SK-N-SH (cell line): ENCODE data around the gene RASSF8. TPM values are rescaled to one million over a fixed set of nuclear protein-coding genes. Genes with fewer than 3 reads are reported as not detected.

Experiments
- CTCF ChIA-PET: fragments of 300-600, 350-600 bp; formaldehyde crosslinking; extraction: SDS; loops from one replicate; lab custom pipeline; 2021; lab: Yijun Ruan, JAX
- POLR2A ChIA-PET: fragments of 350-600 bp; sonication (Branson Sonifier 250); formaldehyde crosslinking; extraction: SDS; loops from one replicate; lab custom pipeline; 2020; ENCODE audit warnings: antibody characterized with exemption, inconsistent platforms; lab: Yijun Ruan, JAX
- DNase-seq: peaks from one replicate; pipeline ENCODE4 v3.0.0; 2012
- H2AFZ ChIP-seq: fragments of 200-600 bp; sonication (generic); 2 replicates; pipeline ENCODE4 v1.8.1; 2016; ENCODE audit warnings: antibody characterized with exemption, mild to moderate bottlenecking, low read depth
- H3F3A ChIP-seq: fragments of 200-600 bp; sonication (generic); replicated peaks from 2 replicates; pipeline ENCODE3; 2016; ENCODE audit warnings: antibody characterized with exemption, mild to moderate bottlenecking; ENCODE audit not compliant: insufficient read depth
- H3K27ac ChIP-seq, 2 experiments: fragments of 200-500 bp in 1 of 2; fragments of 200-600 bp in 1 of 2; sonication (Bioruptor generic) in 1 of 2; sonication (generic), shearing (Covaris generic) in 1 of 2; 2 replicates each; pipeline versions ENCODE4 v1.5.1 to v1.6.1; 2014 to 2016; ENCODE audit warnings: low read depth in 2 of 2, inconsistent platforms in 1 of 2, low read length in 1 of 2, mild to moderate bottlenecking in 1 of 2, mixed read lengths in 1 of 2
- H3K27me3 ChIP-seq: fragments of 200-600 bp; sonication (generic), shearing (Covaris generic); 2 replicates; pipeline ENCODE4 v1.6.1; 2016; ENCODE audit warnings: mixed run types; ENCODE audit not compliant: insufficient read depth
- H3K36me3 ChIP-seq, 2 experiments: fragments of 200-500 bp in 1 of 2; fragments of 200-600 bp in 1 of 2; sonication (Bioruptor generic) in 1 of 2; sonication (generic) in 1 of 2; replicated peaks in 1 of 2; 2 replicates each; pipeline versions ENCODE3 to v1.5.1; 2014 to 2016; ENCODE audit warnings: low read length in 1 of 2, mild to moderate bottlenecking in 1 of 2; ENCODE audit not compliant: insufficient read depth in 2 of 2, control insufficient read depth in 1 of 2
- H3K4me1 ChIP-seq, 2 experiments: fragments of 200-500 bp in 1 of 2; fragments of 200-600 bp in 1 of 2; sonication (Bioruptor generic) in 1 of 2; sonication (generic), shearing (Covaris generic) in 1 of 2; 2 replicates each; pipeline versions ENCODE4 v1.5.1 to v1.6.1; 2014 to 2016; ENCODE audit warnings: low read depth in 1 of 2, low read length in 1 of 2, mixed run types in 1 of 2; ENCODE audit not compliant: insufficient read depth in 2 of 2, control insufficient read depth in 1 of 2
- H3K4me2 ChIP-seq: fragments of 200-600 bp; sonication (generic), shearing (Covaris generic); 2 replicates; pipeline ENCODE4 v1.6.1; 2017; ENCODE audit warnings: mixed run types
- H3K4me3 ChIP-seq, 2 experiments: fragments of 200-500 bp in 1 of 2; fragments of 200-600 bp in 1 of 2; sonication (Bioruptor generic) in 1 of 2; sonication (generic), shearing (Covaris generic) in 1 of 2; 2 replicates each; pipeline versions ENCODE4 v1.5.1 to v1.8.1; 2014 to 2016; ENCODE audit warnings: low read depth in 2 of 2, inconsistent platforms in 1 of 2, low read length in 1 of 2, mild to moderate bottlenecking in 1 of 2, mixed read lengths in 1 of 2, moderate library complexity in 1 of 2
- H3K79me2 ChIP-seq: fragments of 200-600 bp; sonication (generic); 2 replicates; pipeline ENCODE4 v1.8.1; 2017; ENCODE audit warnings: mild to moderate bottlenecking; ENCODE audit not compliant: insufficient read depth
- H3K9ac ChIP-seq: fragments of 200-600 bp; sonication (generic); 2 replicates; pipeline ENCODE4 v1.6.1; 2017; ENCODE audit warnings: mixed run types
- H3K9me2 ChIP-seq: fragments of 200-600 bp; sonication (generic); 2 replicates; pipeline ENCODE4 v1.6.1; 2017; ENCODE audit warnings: mixed run types
- H3K9me3 ChIP-seq: fragments of 200-600 bp; sonication (generic); 2 replicates; pipeline ENCODE4 v1.6.1; 2017; ENCODE audit warnings: mixed run types, mild to moderate bottlenecking, moderate library complexity
- H4K20me1 ChIP-seq: fragments of 200-600 bp; sonication (generic); 2 replicates; pipeline ENCODE4 v1.6.1; 2017; ENCODE audit warnings: mild to moderate bottlenecking, mixed run types; ENCODE audit not compliant: insufficient read depth
- EZH2phosphoT487 ChIP-seq: fragments of 200-600 bp; sonication (generic); IDR thresholded peaks from 2 replicates; pipeline ENCODE4 v1.6.1; 2017; ENCODE audit warnings: low read depth, mixed run types, mild to moderate bottlenecking, antibody characterized with exemption, moderate library complexity, borderline replicate concordance
- FOXJ3 ChIP-seq: sonication (generic); formaldehyde crosslinking; IDR thresholded peaks from 2 replicates; pipeline ENCODE4 v1.5.1; 2020; ENCODE audit warnings: mild to moderate bottlenecking, missing genetic modification reagents
- FOXM1 ChIP-seq: IDR thresholded peaks from 2 replicates; pipeline ENCODE4 v1.4.0; 2012; ENCODE audit warnings: low read depth, mild to moderate bottlenecking
- GABPA ChIP-seq: IDR thresholded peaks from 2 replicates; pipeline ENCODE4 v1.4.0; 2012; ENCODE audit warnings: low read depth, mild to moderate bottlenecking
- GATA2 ChIP-seq: sonication (generic); formaldehyde crosslinking; IDR thresholded peaks from 2 replicates; pipeline ENCODE4 v1.5.0; 2020; ENCODE audit warnings: mild to moderate bottlenecking, missing genetic modification reagents
- JUND ChIP-seq: IDR thresholded peaks from 2 replicates; pipeline ENCODE4 v1.4.0; 2012
- NRF1 ChIP-seq: IDR thresholded peaks from 2 replicates; pipeline ENCODE4 v1.6.1; 2012; ENCODE audit warnings: low read depth, mild to moderate bottlenecking, low read length
- POLR2AphosphoS5 ChIP-seq: IDR thresholded peaks from 2 replicates; pipeline ENCODE4 v1.6.1; 2012; ENCODE audit warnings: low read depth, low read length
- RAD21 ChIP-seq: IDR thresholded peaks from 2 replicates; pipeline ENCODE4 v1.6.1; 2012; ENCODE audit warnings: mild to moderate bottlenecking, low read length
- RCOR1 ChIP-seq: fragments of 150-350 bp; IDR thresholded peaks from 2 replicates; pipeline ENCODE4 v1.6.1; 2017; ENCODE audit warnings: antibody characterized with exemption, low read length
- RFX5 ChIP-seq: IDR thresholded peaks from 2 replicates; pipeline ENCODE4 v1.6.1; 2012; ENCODE audit warnings: mild to moderate bottlenecking, improper control_type of control experiment, low read length
- RXRA ChIP-seq: IDR thresholded peaks from 2 replicates; pipeline ENCODE4 v1.4.0; 2012; ENCODE audit warnings: low read depth, mild to moderate bottlenecking, borderline replicate concordance
- SIN3A ChIP-seq: IDR thresholded peaks from 2 replicates; pipeline ENCODE4 v1.6.1; 2012; ENCODE audit warnings: low read depth, mild to moderate bottlenecking, low read length, moderate library complexity, borderline replicate concordance
- SMC3 ChIP-seq: IDR thresholded peaks from 2 replicates; pipeline ENCODE4 v1.6.1; 2012; ENCODE audit warnings: low read depth, low read length, improper control_type of control experiment
- TAF1 ChIP-seq: IDR thresholded peaks from 2 replicates; pipeline ENCODE4 v1.6.1; 2012; ENCODE audit warnings: low read depth, mild to moderate bottlenecking, low read length, moderate library complexity, borderline replicate concordance
- TEAD4 ChIP-seq: IDR thresholded peaks from 2 replicates; pipeline ENCODE4 v1.4.0; 2012; ENCODE audit warnings: mild to moderate bottlenecking, borderline replicate concordance; ENCODE audit not compliant: insufficient read depth
- YY1 ChIP-seq: IDR thresholded peaks from 2 replicates; pipeline ENCODE4 v1.4.0; 2012; ENCODE audit warnings: low read depth, mild to moderate bottlenecking
- WGBS: methylation state at CpG from one replicate; pipeline ENCODE4 v1.1.6; 2017; ENCODE audit warnings: low lambda C conversion rate; 5-methylcytosine and 5-hydroxymethylcytosine counted together
- polyA plus RNA-seq, 3 experiments: library from polyadenylated mRNA; depleted of rRNA; stranded (reverse); fragments of >200 nt; gene quantifications; 2 replicates each; pipeline ENCODE4 v1.2.3, GENCODE V29; 2012
- TF ChIP-seq, protein P1 (sequence below): IDR thresholded peaks from 2 replicates; pipeline ENCODE4 v1.6.1; 2012; ENCODE audit warnings: mild to moderate bottlenecking, low read depth, low read length, moderate library complexity
- TF ChIP-seq, protein P2 (sequence below): fragments of 150-350 bp; IDR thresholded peaks from 2 replicates; pipeline ENCODE4 v1.6.1; 2017; ENCODE audit warnings: antibody characterized with exemption, low read length, low read depth, borderline replicate concordance
- TF ChIP-seq, protein P3 (sequence below): IDR thresholded peaks from 2 replicates; pipeline ENCODE4 v1.4.0; 2012; ENCODE audit warnings: low read depth, borderline replicate concordance
- TF ChIP-seq, protein P4 (sequence below): IDR thresholded peaks from 2 replicates; pipeline ENCODE4 v1.4.0; 2012; ENCODE audit warnings: low read depth
- TF ChIP-seq, protein P5 (sequence below): IDR thresholded peaks from 2 replicates; pipeline ENCODE4; 2012

RASSF8 gene
- polyA plus RNA-seq, 1 of the 3 experiments (the other 2 are of a cell fraction), result 15.3 TPM

DNA sequence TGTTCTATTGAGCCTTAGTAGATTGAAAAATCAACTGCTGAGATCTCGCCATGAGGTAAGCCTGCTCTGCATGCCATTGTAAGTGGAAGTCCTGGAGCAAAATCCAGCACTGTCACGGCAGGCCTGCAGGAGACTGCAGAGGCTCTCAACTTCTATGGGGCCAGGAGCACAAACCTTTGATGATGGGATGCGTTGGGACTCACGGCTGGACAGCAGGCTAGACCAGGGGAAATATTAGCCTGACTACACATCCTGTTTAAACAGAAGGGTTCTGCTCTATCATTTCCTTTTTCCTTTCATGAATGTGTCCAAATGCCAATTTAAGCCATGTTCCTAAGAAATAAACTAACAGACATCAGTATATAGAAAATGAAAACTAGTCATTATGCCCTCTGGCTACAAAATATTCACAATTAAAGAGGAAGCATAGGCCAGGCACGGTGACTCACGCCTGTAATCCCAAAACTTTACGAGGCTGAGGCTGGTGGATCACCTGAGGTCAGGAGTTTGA lies 33.9 kb upstream of the RASSF8 start:
- CTCF ChIA-PET, result interaction anchor here (0.7 kb wide), 1 partner anchor 473 kb away, joined by 3 read pairs; no protein-coding TSS in a partner anchor
- no peaks in the 10 kb centered on the region for H3K27me3 ChIP-seq

DNA sequence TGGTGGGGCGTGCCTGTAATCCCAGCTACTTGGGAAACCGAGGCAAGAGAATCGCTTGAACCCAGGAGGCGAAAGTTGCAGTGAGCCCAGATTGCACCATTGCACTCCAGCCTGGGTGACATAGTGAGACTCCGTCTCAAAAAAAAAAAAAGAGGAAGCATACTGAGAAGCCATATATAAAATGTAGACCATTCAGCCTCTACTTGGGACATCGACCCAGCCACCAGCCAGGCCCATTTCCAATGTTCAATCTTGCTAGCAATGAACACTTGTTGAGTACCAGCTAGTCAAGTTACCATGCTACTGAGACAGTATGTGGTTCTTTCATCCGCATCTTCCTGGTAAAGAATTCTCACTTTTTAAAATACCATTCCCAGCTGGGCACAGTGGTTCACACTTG lies 33.4 kb upstream of the RASSF8 start:
- Histone ChIP-seq H3K27me3 (no peaks in the 10 kb centered on the region), H3K4me1 (0 out of 4 replicates have a peak, but pooled peaks cover 0 to 4% of the 10 kb centered on the region in 2 experiments), H3K4me2 (no peak overlapping the region), H3K36me3 (no peaks in the 10 kb centered on the region), H3F3A (no peaks in the 10 kb centered on the region), H3K9me3 (no peaks in the 10 kb centered on the region), H3K27ac (no peak overlapping the region), H4K20me1 (no peaks in the 10 kb centered on the region), H3K9ac (no peak overlapping the region), H3K79me2 (no peaks in the 10 kb centered on the region), H2AFZ (no peak overlapping the region), H3K9me2 (no peaks in the 10 kb centered on the region), H3K4me3 (no peak overlapping the region)
- ChIA-PET POLR2A (no interaction called here), CTCF (no interaction called here)
- 90% methylated on average over 7 of the region's 7 CpGs for WGBS
- DNase-seq, result no peak
- no peak for TF ChIP-seq SIN3A
- TF ChIP-seq RXRA, result no peak
- TF ChIP-seq, protein P1, sequence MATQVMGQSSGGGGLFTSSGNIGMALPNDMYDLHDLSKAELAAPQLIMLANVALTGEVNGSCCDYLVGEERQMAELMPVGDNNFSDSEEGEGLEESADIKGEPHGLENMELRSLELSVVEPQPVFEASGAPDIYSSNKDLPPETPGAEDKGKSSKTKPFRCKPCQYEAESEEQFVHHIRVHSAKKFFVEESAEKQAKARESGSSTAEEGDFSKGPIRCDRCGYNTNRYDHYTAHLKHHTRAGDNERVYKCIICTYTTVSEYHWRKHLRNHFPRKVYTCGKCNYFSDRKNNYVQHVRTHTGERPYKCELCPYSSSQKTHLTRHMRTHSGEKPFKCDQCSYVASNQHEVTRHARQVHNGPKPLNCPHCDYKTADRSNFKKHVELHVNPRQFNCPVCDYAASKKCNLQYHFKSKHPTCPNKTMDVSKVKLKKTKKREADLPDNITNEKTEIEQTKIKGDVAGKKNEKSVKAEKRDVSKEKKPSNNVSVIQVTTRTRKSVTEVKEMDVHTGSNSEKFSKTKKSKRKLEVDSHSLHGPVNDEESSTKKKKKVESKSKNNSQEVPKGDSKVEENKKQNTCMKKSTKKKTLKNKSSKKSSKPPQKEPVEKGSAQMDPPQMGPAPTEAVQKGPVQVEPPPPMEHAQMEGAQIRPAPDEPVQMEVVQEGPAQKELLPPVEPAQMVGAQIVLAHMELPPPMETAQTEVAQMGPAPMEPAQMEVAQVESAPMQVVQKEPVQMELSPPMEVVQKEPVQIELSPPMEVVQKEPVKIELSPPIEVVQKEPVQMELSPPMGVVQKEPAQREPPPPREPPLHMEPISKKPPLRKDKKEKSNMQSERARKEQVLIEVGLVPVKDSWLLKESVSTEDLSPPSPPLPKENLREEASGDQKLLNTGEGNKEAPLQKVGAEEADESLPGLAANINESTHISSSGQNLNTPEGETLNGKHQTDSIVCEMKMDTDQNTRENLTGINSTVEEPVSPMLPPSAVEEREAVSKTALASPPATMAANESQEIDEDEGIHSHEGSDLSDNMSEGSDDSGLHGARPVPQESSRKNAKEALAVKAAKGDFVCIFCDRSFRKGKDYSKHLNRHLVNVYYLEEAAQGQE, result no peak
- TF ChIP-seq TEAD4, result no peak
- TF ChIP-seq, protein P2, sequence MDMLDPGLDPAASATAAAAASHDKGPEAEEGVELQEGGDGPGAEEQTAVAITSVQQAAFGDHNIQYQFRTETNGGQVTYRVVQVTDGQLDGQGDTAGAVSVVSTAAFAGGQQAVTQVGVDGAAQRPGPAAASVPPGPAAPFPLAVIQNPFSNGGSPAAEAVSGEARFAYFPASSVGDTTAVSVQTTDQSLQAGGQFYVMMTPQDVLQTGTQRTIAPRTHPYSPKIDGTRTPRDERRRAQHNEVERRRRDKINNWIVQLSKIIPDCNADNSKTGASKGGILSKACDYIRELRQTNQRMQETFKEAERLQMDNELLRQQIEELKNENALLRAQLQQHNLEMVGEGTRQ, result no peak
- TF ChIP-seq RCOR1, result no peak
- TF ChIP-seq YY1, result no peak
- no peak for TF ChIP-seq GABPA
- TF ChIP-seq, protein P3, sequence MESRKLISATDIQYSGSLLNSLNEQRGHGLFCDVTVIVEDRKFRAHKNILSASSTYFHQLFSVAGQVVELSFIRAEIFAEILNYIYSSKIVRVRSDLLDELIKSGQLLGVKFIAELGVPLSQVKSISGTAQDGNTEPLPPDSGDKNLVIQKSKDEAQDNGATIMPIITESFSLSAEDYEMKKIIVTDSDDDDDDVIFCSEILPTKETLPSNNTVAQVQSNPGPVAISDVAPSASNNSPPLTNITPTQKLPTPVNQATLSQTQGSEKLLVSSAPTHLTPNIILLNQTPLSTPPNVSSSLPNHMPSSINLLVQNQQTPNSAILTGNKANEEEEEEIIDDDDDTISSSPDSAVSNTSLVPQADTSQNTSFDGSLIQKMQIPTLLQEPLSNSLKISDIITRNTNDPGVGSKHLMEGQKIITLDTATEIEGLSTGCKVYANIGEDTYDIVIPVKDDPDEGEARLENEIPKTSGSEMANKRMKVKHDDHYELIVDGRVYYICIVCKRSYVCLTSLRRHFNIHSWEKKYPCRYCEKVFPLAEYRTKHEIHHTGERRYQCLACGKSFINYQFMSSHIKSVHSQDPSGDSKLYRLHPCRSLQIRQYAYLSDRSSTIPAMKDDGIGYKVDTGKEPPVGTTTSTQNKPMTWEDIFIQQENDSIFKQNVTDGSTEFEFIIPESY, result no peak
- no peak for TF ChIP-seq EZH2phosphoT487
- TF ChIP-seq FOXJ3 (CRISPR knock-in tag), result no peak
- TF ChIP-seq RAD21, result no peak
- no peak for TF ChIP-seq TAF1
- TF ChIP-seq GATA2 (CRISPR knock-in tag), result no peak
- TF ChIP-seq JUND, result no peak

More for the DNA sequence above, 33.9 kb upstream of the RASSF8 start:
- TF ChIP-seq RCOR1, result no peak
- TF ChIP-seq SMC3, result no peak
- no peak for TF ChIP-seq GABPA
- TF ChIP-seq RXRA, result no peak
- TF ChIP-seq FOXM1, result no peak
- no peak for TF ChIP-seq NRF1
- TF ChIP-seq, protein P4, sequence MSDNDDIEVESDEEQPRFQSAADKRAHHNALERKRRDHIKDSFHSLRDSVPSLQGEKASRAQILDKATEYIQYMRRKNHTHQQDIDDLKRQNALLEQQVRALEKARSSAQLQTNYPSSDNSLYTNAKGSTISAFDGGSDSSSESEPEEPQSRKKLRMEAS, result no peak
- TF ChIP-seq RFX5, result no peak
- TF ChIP-seq, protein P5, sequence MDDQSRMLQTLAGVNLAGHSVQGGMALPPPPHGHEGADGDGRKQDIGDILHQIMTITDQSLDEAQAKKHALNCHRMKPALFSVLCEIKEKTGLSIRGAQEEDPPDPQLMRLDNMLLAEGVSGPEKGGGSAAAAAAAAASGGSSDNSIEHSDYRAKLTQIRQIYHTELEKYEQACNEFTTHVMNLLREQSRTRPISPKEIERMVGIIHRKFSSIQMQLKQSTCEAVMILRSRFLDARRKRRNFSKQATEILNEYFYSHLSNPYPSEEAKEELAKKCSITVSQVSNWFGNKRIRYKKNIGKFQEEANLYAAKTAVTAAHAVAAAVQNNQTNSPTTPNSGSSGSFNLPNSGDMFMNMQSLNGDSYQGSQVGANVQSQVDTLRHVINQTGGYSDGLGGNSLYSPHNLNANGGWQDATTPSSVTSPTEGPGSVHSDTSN, result no peak
- no peak for TF ChIP-seq POLR2AphosphoS5
- Histone ChIP-seq H3K9me3 (no peaks in the 10 kb centered on the region), H3K79me2 (no peaks in the 10 kb centered on the region), H3K27ac (no peak overlapping the region), H3K4me3 (no peak overlapping the region), H2AFZ (no peak overlapping the region), H3K9ac (no peak overlapping the region), H3K36me3 (no peaks in the 10 kb centered on the region), H3K9me2 (no peaks in the 10 kb centered on the region), H3F3A (no peaks in the 10 kb centered on the region), H3K4me2 (no peak overlapping the region), H3K4me1 (0 out of 4 replicates have a peak, but pooled peaks cover 0 to 4% of the 10 kb centered on the region in 2 experiments), H4K20me1 (no peaks in the 10 kb centered on the region)
- DNase-seq, result no peak
- POLR2A ChIA-PET, result no interaction called here
- WGBS, result 85% methylated on average over 7 of the region's 7 CpGs
